ENCODE measurements around the gene PRSS36.
"Not testable (repeated sequence)": the region's sequence is repeated elsewhere in the genome, so short reads cannot be mapped to it uniquely, and the experiment has no call there.

DNA sequence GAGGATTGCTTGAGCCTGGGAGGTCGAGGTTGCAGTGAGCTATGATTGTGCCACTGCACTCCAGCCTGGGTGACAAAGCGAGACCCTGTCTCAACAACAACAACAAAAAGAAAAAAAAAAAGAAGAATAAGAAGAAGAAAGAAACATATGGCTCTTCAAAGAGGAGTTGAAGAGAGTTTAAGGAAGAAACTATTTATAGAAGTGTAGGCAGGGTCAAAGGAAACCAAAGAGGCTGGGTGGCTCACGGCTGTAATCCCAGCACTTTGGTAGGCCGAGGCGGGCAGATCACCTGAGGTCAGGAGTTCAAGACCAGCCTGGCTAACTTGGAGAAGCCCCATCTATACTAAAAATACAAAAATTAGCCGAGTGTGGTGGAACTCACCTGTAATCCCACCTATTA lies 1.1 kb upstream of the PRSS36 start:
- not testable (repeated sequence) for TF ChIP-seq CTCF (conservative IDR thresholded peaks at IDR 0.05); ZFX (IDR thresholded peaks at IDR 0.05)
